Measurements from ENCODE around the gene G3BP1. TPM values are rescaled to one million over a fixed set of nuclear protein-coding genes. Genes with fewer than 3 reads are reported as not detected.

The G3BP1 gene
- total and polyA plus RNA-seq, 2 of the 13 experiments (the other 11 are each of a cell fraction or from before 2014, with no cell fraction given), result 36.7 to 320 TPM

GRCh38 chr5:151755383-151755782 is 16.4 kb upstream of the G3BP1 start (continued):
- TF ChIP-seq HNF1A (IDR thresholded peaks at IDR 0.05; ENCODE audit: low read depth), result 0 out of 2 replicates have a peak, but pooled peaks have one; percentile 18
- TF ChIP-seq HNF1A (CRISPR knock-in tag; IDR thresholded peaks at IDR 0.05; ENCODE audit: borderline replicate concordance), result no peak
- peak; percentile 74 for TF ChIP-seq PHF21A (CRISPR knock-in tag; IDR thresholded peaks at IDR 0.05)
- no peak for TF ChIP-seq SP140L (CRISPR knock-in tag; IDR thresholded peaks at IDR 0.05; ENCODE audit: borderline replicate concordance)
- no peak for TF ChIP-seq KMT2B (CRISPR knock-in tag; IDR thresholded peaks at IDR 0.05)
- no peak for TF ChIP-seq MIXL1 (CRISPR knock-in tag; IDR thresholded peaks at IDR 0.05)
- no peak for TF ChIP-seq ZKSCAN8 (CRISPR knock-in tag; IDR thresholded peaks at IDR 0.05; ENCODE audit: borderline replicate concordance)
- no peak for TF ChIP-seq ZNF251 (CRISPR knock-in tag; IDR thresholded peaks at IDR 0.05)
- no peak for TF ChIP-seq ZMYM2 (CRISPR knock-in tag; IDR thresholded peaks at IDR 0.05)
- TF ChIP-seq HDAC1 (CRISPR knock-in tag; IDR thresholded peaks at IDR 0.05), result no peak
- TF ChIP-seq ZNF496 (CRISPR knock-in tag; IDR thresholded peaks at IDR 0.05; ENCODE audit: insufficient replicate concordance), result no peak
- TF ChIP-seq RBM22 (optimal IDR thresholded peaks at IDR 0.05; ENCODE audit: low read length), result no peak
- TF ChIP-seq ZNF431 (CRISPR knock-in tag; IDR thresholded peaks at IDR 0.05; ENCODE audit: borderline replicate concordance, low read depth), result no peak
- TF ChIP-seq SMYD3 (CRISPR knock-in tag; IDR thresholded peaks at IDR 0.05), result no peak
- no peak for TF ChIP-seq PHF20 (CRISPR knock-in tag; IDR thresholded peaks at IDR 0.05)
- peak; percentile 36; the same call in 1 of the 2 replicates for TF ChIP-seq ARID4A (CRISPR knock-in tag; IDR thresholded peaks at IDR 0.05; ENCODE audit: borderline replicate concordance)
- no peak for TF ChIP-seq NR0B2 (CRISPR knock-in tag; IDR thresholded peaks at IDR 0.05)
- TF ChIP-seq RFX1 (IDR thresholded peaks at IDR 0.05), result no peak
- 0 out of 2 replicates have a peak, but pooled peaks have one; percentile 48 for TF ChIP-seq HDAC2 (CRISPR knock-in tag; IDR thresholded peaks at IDR 0.05)
- TF ChIP-seq ZNF17 (CRISPR knock-in tag; IDR thresholded peaks at IDR 0.05), result no peak
- TF ChIP-seq SKI (IDR thresholded peaks at IDR 0.05; ENCODE audit: partially characterized antibody), result no peak
- 0 out of 2 replicates have a peak, but pooled peaks have one; percentile 35 for TF ChIP-seq POLR2G (IDR thresholded peaks at IDR 0.05; ENCODE audit: low read depth, low read length)
- TF ChIP-seq ZNF12 (CRISPR knock-in tag; IDR thresholded peaks at IDR 0.05), result 0 out of 2 replicates have a peak, but pooled peaks have one; percentile 22
- no peak for TF ChIP-seq RBFOX2 (IDR thresholded peaks at IDR 0.05; ENCODE audit: low read depth, low read length)
- TF ChIP-seq ZNF552 (CRISPR knock-in tag; IDR thresholded peaks at IDR 0.05; ENCODE audit: borderline replicate concordance), result no peak

All from HepG2 (cell line).